Measurements from ENCODE around the gene QSOX1.

Gene QSOX1

GRCh38 chr1:180157576-180158057 is 2.9 kb downstream of the QSOX1 start:
- CTCF ChIA-PET, result interaction anchor here (1.3 to 4.4 kb wide), 4 partner anchors 10 to 30 kb away, joined by 3 to 34 read pairs (median 8); no protein-coding TSS in a partner anchor
- no peak for DNase-seq (ENCODE audit: low read depth, low spot score)
- peak overlapping the region; percentile 89 for H3K4me3 ChIP-seq (ENCODE audit: low read depth, low read length)

GRCh38 chr1:180158149-180159147 is 3.8 kb downstream of the QSOX1 start:
- ChIA-PET POLR2A (interaction anchor here (0.6 to 0.9 kb wide), 2 partner anchors 12 to 144 kb away, joined by 3 read pairs; no protein-coding TSS in a partner anchor), CTCF (interaction anchor here (0.7 to 4.4 kb wide), 7 partner anchors 9 to 31 kb away, joined by 3 to 34 read pairs (median 6); no protein-coding TSS in a partner anchor)
- no peak for TF ChIP-seq CTCF (IDR thresholded peaks at IDR 0.05; ENCODE audit: insufficient read depth, low read length, missing control alignments)
- H3K4me3 ChIP-seq (ENCODE audit: low read depth, low read length), result no peak overlapping the region
- no peak for DNase-seq (ENCODE audit: low read depth, low spot score)

More at GRCh38 chr1:180157576-180158057, 2.9 kb downstream of the QSOX1 start:
- no peak for TF ChIP-seq CTCF (IDR thresholded peaks at IDR 0.05; ENCODE audit: insufficient read depth, low read length, missing control alignments)
- POLR2A ChIA-PET, result interaction anchor here (0.6 kb wide), 1 partner anchor 143 kb away, joined by 3 read pairs; no protein-coding TSS in a partner anchor

GRCh38 chr1:180160357-180160756 is 5.7 kb downstream of the QSOX1 start:
- DNase-seq (ENCODE audit: low read depth, low spot score), result no peak
- ChIA-PET POLR2A (no interaction called here), CTCF (interaction anchor here (1.4 to 1.6 kb wide), 2 partner anchors 19 to 20 kb away, joined by 4 to 7 read pairs; no protein-coding TSS in a partner anchor)
- no peak overlapping the region for H3K4me3 ChIP-seq (ENCODE audit: low read depth, low read length)
- no peak for TF ChIP-seq CTCF (IDR thresholded peaks at IDR 0.05; ENCODE audit: insufficient read depth, low read length, missing control alignments)

- TF ChIP-seq CTCF (IDR thresholded peaks at IDR 0.05; ENCODE audit: insufficient read depth, low read length, missing control alignments), result no peak
- ChIA-PET CTCF (interaction anchor here (9.1 kb wide), 1 partner anchor 16 kb away, joined by 138 read pairs; no protein-coding TSS in a partner anchor), POLR2A (no interaction called here)
- no peak overlapping the region for H3K4me3 ChIP-seq (ENCODE audit: low read depth, low read length)
- DNase-seq (ENCODE audit: low read depth, low spot score), result no peak
Measured at GRCh38 chr1:180163041-180163440, 8.4 kb downstream of the QSOX1 start.

- no peak for TF ChIP-seq CTCF (IDR thresholded peaks at IDR 0.05; ENCODE audit: insufficient read depth, low read length, missing control alignments)
- CTCF ChIA-PET, result interaction anchor here (1.0 to 9.1 kb wide), 4 partner anchors 9 to 298 kb away, joined by 3 to 138 read pairs (median 4); no protein-coding TSS in a partner anchor
- no peak for DNase-seq (ENCODE audit: low read depth, low spot score)
- H3K4me3 ChIP-seq (ENCODE audit: low read depth, low read length), result no peak overlapping the region
- POLR2A ChIA-PET, result no interaction called here
Measured at GRCh38 chr1:180165096-180165495, 10.4 kb downstream of the QSOX1 start.
